NB4 (cell line): Measurements from ENCODE around the gene PGAM5.

ENCODE experiments used
- DNase-seq: peaks from one replicate; pipeline ENCODE4 v3.0.0; 2010; ENCODE audit warnings: low read depth
- H3K4me3 ChIP-seq: one replicate; pipeline ENCODE4 v1.5.1; 2011; ENCODE audit warnings: mild to moderate bottlenecking, low read depth, low read length, moderate library complexity
- MYC ChIP-seq: IDR thresholded peaks from 2 replicates; pipeline ENCODE4 v1.6.1; 2011; ENCODE audit warnings: low read depth, low read length
- POLR2A ChIP-seq: IDR thresholded peaks from 2 replicates; pipeline ENCODE4 v1.6.1; 2011; ENCODE audit warnings: mild to moderate bottlenecking; ENCODE audit not compliant: insufficient read length; ENCODE audit errors: extremely low read depth
- TF ChIP-seq, protein P1 (sequence below): IDR thresholded peaks from 2 replicates; pipeline ENCODE4 v1.6.1; 2011; ENCODE audit warnings: low read depth, low read length
- TF ChIP-seq, protein P2 (sequence below): IDR thresholded peaks from one replicate; pipeline ENCODE4 v1.5.1; 2012; ENCODE audit warnings: low read depth, low read length

PGAM5 gene

DNA sequence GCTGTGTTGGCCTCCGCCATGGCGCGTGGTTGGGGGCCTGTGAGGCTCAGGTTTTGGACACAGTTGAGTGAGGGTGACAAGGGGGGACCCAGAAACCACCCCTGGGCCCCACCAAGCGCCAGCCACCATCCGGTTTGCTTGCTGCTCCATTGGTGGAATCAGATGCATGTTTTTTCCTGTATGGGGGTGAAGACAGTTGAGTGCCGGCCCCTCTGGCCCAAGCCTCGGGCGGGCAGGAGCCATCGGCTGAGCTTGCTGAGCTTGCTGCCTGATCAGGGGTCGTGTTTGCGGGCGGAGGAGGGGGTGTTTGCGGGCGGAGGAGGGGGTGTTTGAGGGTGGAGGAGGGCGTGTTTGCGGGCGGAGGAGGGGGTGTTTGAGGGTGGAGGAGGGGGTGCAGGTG lies 6.4 kb downstream of the PGAM5 start:
- no peak overlapping the region for H3K4me3 ChIP-seq
- TF ChIP-seq, protein P1, sequence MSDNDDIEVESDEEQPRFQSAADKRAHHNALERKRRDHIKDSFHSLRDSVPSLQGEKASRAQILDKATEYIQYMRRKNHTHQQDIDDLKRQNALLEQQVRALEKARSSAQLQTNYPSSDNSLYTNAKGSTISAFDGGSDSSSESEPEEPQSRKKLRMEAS: no peak
- TF ChIP-seq POLR2A (no peak), MYC (no peak)
- TF ChIP-seq, protein P2, sequence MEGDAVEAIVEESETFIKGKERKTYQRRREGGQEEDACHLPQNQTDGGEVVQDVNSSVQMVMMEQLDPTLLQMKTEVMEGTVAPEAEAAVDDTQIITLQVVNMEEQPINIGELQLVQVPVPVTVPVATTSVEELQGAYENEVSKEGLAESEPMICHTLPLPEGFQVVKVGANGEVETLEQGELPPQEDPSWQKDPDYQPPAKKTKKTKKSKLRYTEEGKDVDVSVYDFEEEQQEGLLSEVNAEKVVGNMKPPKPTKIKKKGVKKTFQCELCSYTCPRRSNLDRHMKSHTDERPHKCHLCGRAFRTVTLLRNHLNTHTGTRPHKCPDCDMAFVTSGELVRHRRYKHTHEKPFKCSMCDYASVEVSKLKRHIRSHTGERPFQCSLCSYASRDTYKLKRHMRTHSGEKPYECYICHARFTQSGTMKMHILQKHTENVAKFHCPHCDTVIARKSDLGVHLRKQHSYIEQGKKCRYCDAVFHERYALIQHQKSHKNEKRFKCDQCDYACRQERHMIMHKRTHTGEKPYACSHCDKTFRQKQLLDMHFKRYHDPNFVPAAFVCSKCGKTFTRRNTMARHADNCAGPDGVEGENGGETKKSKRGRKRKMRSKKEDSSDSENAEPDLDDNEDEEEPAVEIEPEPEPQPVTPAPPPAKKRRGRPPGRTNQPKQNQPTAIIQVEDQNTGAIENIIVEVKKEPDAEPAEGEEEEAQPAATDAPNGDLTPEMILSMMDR: no peak
- no peak for DNase-seq

DNA sequence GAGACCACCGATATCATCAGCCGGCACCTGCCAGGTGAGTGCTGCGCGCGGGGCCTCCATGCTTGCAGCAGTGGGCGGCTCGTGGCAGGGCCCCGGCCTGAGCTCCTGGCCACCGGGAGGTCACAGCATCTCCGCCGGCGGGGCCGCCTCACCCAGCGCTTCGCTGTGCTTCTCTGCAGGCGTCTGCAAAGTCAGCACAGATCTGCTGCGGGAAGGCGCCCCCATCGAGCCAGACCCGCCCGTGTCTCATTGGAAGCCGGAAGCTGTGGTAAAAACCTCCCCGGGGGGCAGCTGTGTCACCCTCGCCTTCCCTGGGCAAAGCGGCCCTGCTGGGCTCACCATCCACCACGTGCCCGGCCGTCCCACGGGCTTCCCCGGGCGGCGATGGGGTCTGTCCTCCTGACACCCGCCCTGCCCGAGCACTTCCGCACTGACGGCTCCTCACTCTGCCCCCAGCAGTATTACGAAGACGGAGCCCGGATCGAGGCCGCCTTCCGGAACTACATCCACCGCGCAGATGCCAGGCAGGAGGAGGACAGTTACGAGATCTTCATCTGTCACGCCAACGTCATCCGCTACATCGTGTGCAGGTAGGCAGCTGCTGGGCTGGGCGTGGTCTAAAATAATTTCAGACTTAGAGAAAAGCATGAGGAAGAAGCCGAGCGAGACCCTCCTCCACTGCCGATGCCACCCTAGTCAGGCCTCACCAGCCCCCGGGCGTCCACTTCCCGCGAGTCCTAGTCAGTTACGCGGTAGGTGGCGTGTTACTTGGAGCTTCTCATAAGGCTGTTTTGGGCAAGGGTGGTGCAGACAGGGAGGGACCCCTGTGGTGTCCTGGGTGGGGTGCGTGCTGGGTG lies 7.1 kb downstream of the PGAM5 start:
- peak; percentile 99 for DNase-seq
- TF ChIP-seq, protein P1: peak; percentile 98
- TF ChIP-seq POLR2A (peak; percentile 21), MYC (peak; percentile 98)
- TF ChIP-seq, protein P2: no peak
- H3K4me3 ChIP-seq: peak overlapping the region; percentile 25

DNA sequence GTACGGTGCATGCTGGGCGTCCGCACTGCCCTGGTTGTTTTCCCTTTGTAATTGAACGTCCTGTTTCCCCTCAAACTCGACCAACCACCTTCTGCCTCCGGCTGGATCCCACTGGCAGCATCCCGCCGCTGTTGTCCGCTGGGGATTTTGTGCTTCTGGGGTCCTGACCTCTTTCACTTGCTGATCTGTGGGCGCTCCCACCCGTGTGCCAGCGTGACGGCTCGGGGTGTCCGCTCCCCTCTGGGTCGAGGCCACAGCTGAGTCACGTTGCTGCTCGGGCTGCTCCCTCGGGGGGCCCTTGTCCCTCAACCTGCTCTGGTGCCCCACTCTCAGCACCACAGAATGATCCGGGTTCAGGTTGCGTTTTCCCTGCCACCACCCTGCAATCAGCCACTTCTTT lies 8.0 kb downstream of the PGAM5 start:
- H3K4me3 ChIP-seq: no peak overlapping the region
- DNase-seq: no peak
- TF ChIP-seq MYC (no peak), POLR2A (no peak)
- TF ChIP-seq, protein P2: no peak
- TF ChIP-seq, protein P1: no peak

DNA sequence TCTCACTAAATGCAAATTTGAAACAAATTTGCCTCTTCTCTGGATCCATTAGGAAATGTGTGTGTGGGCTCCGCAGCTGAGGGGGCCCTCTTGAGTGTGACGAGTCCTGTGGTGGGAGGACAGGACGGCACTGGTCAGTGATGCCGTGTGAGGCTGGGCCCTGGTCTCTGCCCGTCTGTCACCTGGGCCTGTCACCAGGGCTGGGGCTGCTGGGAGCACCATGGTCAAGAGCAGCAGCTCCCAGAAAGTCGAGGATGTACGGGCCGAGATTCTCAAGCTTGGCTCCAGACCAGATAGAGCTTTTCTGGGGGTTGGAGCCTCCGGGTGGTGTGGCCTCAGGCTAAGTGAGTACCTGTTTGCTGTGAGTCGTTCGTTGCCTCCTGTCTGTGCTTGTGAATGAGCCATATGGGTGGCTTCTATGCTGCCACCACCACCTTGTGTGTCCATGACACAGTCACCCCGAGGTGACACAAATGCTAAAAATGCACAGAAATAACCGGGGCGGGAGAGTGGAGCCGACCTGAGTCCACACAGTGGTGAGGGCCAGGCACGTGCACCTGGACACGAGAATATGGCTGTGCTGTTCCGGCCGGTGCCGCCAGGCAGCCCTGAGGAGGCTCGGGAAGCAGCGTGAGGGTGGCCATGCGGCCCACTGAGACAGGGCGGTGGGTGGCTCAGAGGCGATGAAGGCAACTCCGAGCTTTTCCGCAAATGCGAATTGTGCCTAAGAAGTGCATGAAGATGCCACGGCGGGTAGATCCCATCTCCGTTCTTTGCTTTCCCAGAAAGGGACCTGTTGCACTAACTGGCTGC lies 8.7 kb downstream of the PGAM5 start:
- no peak for TF ChIP-seq POLR2A
- no peak for TF ChIP-seq MYC
- TF ChIP-seq, protein P1: no peak
- DNase-seq: no peak
- no peak overlapping the region for H3K4me3 ChIP-seq

DNA sequence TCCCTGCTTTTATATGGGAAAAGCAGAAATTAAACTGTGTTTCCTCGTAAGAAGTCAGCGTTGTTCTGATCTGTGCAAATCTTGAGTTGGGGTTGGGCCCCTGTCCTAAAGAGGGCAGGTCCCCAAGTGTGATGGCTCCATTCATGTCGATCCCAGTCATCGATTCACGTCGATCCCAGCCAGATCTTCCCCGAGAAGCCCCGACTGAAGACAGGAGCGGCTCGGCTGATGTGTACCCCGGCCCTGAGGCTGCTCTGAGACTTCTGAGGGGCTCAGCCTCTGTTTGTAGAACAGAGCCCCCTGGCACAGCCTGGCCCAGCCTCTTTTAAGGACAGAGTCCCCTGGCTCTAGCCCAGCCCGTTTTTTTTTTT lies 9.3 kb downstream of the PGAM5 start:
- DNase-seq: no peak
- TF ChIP-seq, protein P1: no peak
- TF ChIP-seq MYC: no peak
- TF ChIP-seq, protein P2: no peak
- no peak for TF ChIP-seq POLR2A
- H3K4me3 ChIP-seq: no peak overlapping the region
